GM19467 (cell line): Measurements from ENCODE around the gene STAT5B.
"Not testable (repeated sequence)": the region's sequence is repeated elsewhere in the genome, so short reads cannot be mapped to it uniquely, and the experiment has no call there.

Source experiments
- ATAC-seq: cut with Tn5 transposase; IDR thresholded peaks from one replicate; pipeline ENCODE4 v1.9.1; 2021; ENCODE audit warnings: mild to moderate bottlenecking, moderate library complexity; ENCODE audit not compliant: unreplicated experiment

The STAT5B gene

GRCh38 chr17:42200706-42201457, 75.3 kb downstream of the STAT5B start:
- no peak for ATAC-seq

GRCh38 chr17:42199416-42200011, 76.7 kb downstream of the STAT5B start:
- no peak for ATAC-seq

- no peak for ATAC-seq
Observed at GRCh38 chr17:42198897-42199296, 77.3 kb downstream of the STAT5B start.

- ATAC-seq: no peak
Observed at GRCh38 chr17:42197564-42198156, 78.5 kb downstream of the STAT5B start.

- ATAC-seq: peak; percentile 71
Observed at GRCh38 chr17:42193969-42194899, 82.0 kb downstream of the STAT5B start, which contains the start of gene GHDC. TSS of gene GHDC (minus strand) at chr17:42194494. CDS start at chr17:42193581, 913 bp downstream.

- ATAC-seq: no peak
Observed at GRCh38 chr17:42193216-42193968, 82.8 kb downstream of the STAT5B start.

- no peak for ATAC-seq
Observed at GRCh38 chr17:42192189-42193126, 83.7 kb downstream of the STAT5B start.

GRCh38 chr17:42191275-42191608, 84.9 kb downstream of the STAT5B start:
- ATAC-seq: no peak

- no peak for ATAC-seq
Observed at GRCh38 chr17:42190491-42191274, 85.5 kb downstream of the STAT5B start.

- no peak for ATAC-seq
Observed at GRCh38 chr17:42189651-42189965, 86.6 kb downstream of the STAT5B start.

GRCh38 chr17:42188749-42189650, 87.2 kb downstream of the STAT5B start:
- no peak for ATAC-seq

- ATAC-seq: no peak
Observed at GRCh38 chr17:42187833-42188232, 88.4 kb downstream of the STAT5B start.

GRCh38 chr17:42186191-42186590, 90.0 kb downstream of the STAT5B start:
- ATAC-seq: not testable (repeated sequence)

- no peak for ATAC-seq
Observed at GRCh38 chr17:42185621-42185930, 90.6 kb downstream of the STAT5B start.

GRCh38 chr17:42184713-42185620, 91.2 kb downstream of the STAT5B start, which contains the start of gene HCRT:
TSS of gene HCRT (minus strand) at chr17:42185452. CDS start at chr17:42185365, 87 bp downstream.
- ATAC-seq: no peak
